Activated naive CD4-positive, alpha-beta T cell treated with anti-CD3 and anti-CD28 coated beads, Interleukin-2, amount 50 U/mL, for 72 hours (primary cell): ENCODE measurements around the gene CFAP299. TPM values are rescaled to one million over a fixed set of nuclear protein-coding genes. Genes with fewer than 3 reads are reported as not detected.
"Not testable (repeated sequence)": the region's sequence is repeated elsewhere in the genome, so short reads cannot be mapped to it uniquely, and the experiment has no call there.

ENCODE experiments used
- ATAC-seq, 2 donors: fragments of 150-1000 bp; cut with Tn5 transposase; 2 replicates each; pipeline ENCODE4 v1.10.0; 2021; ENCODE audit warnings: mild to moderate bottlenecking in 2 of 2, moderate library complexity in 2 of 2
- DNase-seq, 2 donors: peaks; one replicate each; pipeline ENCODE4 v3.0.0; 2021 to 2022; ENCODE audit warnings: low spot score in 2 of 2
- H3K27ac Mint-ChIP-seq, 2 donors: one replicate each; pipeline ENCODE4 v1.8.0; 2022; ENCODE audit warnings: mild to moderate bottlenecking in 2 of 2, mixed read lengths in 2 of 2
- H3K36me3 Mint-ChIP-seq, 2 donors: one replicate each; pipeline ENCODE4 v1.8.0; 2022; ENCODE audit warnings: mixed read lengths in 2 of 2
- H3K9me3 Mint-ChIP-seq, 2 donors: one replicate each; pipeline ENCODE4 v1.8.0; 2022; ENCODE audit warnings: mixed read lengths in 2 of 2
- total RNA-seq, 2 donors: library from RNA; stranded (reverse); gene quantifications; one replicate each; pipeline ENCODE4 v1.2.3, GENCODE V29; 2022

Gene CFAP299
- total RNA-seq, 2 donors from 2014 or later = not detected

DNA sequence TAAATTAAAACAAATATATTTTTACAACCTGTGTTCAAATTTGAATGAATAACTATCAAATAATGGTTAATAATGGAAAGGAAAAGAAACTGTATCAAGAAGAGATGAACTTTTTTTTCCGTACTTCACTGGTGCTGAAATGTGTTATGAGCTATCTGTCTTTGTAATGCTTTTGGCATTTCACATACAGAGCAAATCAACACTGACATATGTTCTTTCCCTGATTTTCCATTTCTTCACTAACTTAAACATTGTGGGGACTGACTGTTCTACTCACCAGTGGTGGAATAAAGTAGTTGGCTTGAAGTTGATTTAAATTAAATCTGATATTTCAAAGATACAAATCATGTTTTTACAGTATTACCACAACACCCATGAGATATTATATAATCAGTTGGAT lies 390.9 kb downstream of the CFAP299 start:
- no peak overlapping the region for H3K27ac Mint-ChIP-seq
- ATAC-seq (no peak), DNase-seq (no peak)
- peaks cover 1 to 2% of the 10 kb centered on the region in 2 donors for H3K36me3 Mint-ChIP-seq
- H3K9me3 Mint-ChIP-seq = peaks cover 2 to 9% of the 10 kb centered on the region in 2 donors

DNA sequence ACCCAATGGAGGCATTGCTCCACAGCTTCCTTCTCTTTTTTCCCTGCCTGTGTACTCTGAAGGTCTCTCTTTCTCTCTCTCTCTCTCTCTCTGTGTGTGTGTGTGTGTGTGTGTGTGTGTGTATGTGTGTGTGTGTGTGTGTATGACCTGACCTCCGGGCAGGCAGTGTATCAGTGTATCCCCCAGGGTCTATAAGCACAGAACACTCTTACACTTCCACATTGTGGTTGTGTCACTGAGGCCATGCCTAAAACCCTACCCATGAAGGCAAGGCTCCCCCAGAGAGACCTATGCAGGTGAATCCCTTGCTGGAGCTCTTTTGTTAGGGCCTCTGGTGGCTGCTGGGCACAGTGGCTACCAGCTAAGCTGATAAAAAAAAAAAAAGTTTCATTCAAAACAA lies 394.6 kb downstream of the CFAP299 start:
- peaks cover 4 to 10% of the 10 kb centered on the region in 2 donors for H3K9me3 Mint-ChIP-seq
- H3K36me3 Mint-ChIP-seq = peaks cover 0 to 5% of the 10 kb centered on the region in 2 donors
- ATAC-seq (no peak), DNase-seq (no peak)
- no peak overlapping the region for H3K27ac Mint-ChIP-seq

DNA sequence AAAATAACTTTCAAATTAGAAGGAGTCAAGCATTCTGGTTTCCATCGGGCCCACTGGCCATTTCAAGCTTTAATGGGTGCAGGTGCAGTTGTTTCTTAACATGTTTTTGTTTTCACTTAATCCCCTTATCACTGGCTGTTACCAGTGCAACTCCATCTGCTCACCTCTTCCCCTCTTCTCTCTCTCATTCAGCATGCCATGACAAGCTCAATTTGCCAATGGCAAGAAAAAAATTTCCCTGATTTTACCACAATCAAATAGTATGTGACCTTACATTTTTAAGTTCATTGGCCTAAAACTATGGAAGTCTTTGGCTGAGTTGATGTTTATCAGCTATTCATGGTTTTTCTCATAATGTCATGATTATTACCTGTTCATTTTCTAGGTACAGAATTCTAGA lies 395.9 kb downstream of the CFAP299 start:
- Mint-ChIP-seq H3K27ac (no peak overlapping the region), H3K9me3 (peaks cover 4 to 10% of the 10 kb centered on the region in 2 donors), H3K36me3 (peaks cover 0 to 5% of the 10 kb centered on the region in 2 donors)
- DNase-seq (no peak), ATAC-seq (no peak)

DNA sequence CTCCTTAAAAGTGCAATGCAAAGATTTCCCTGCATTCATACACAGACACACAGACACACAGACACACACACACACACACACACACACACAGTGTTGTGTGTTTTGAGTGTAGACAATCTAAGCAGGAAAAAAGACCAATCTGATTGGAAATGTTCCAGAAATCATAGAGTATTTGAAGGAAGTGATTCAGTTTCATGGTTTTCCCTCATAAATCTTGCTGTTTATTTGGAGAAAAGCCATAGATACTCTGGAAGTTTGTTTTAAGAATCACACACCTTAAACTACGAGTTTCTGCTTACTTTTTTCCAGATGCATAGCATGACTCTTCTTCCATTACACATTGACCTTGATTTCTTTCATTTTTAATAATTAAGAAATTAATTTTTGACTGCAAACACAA lies 396.5 kb downstream of the CFAP299 start:
- ATAC-seq (no peak), DNase-seq (no peak)
- peaks cover 0 to 5% of the 10 kb centered on the region in 2 donors for H3K36me3 Mint-ChIP-seq
- no peak overlapping the region for H3K27ac Mint-ChIP-seq
- peaks cover 4 to 10% of the 10 kb centered on the region in 2 donors for H3K9me3 Mint-ChIP-seq

DNA sequence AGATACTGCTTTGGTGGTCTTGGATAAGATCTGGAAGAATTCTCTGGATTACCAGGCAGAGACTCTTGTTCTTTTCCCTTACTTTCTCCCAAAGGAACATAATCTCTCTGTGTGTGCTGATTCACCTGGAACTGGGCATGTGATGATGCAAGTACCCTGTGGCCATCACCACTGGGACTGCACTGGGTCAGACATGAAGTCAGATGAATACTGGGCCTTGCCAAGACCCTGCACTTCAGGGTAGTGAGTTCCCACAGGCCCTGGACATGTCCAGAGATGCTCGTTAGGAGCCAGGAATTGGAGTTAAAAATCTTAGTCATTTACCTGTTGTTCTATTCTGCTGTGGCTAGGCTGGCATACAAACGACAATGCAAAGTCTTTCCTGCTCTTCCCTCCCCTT lies 404.8 kb downstream of the CFAP299 start:
- ATAC-seq = no peak
- peaks cover 20 to 27% of the 10 kb centered on the region in 2 donors for H3K9me3 Mint-ChIP-seq
- no peak for DNase-seq
- peaks cover 22 to 33% of the 10 kb centered on the region in 2 donors for H3K36me3 Mint-ChIP-seq
- H3K27ac Mint-ChIP-seq = no peak overlapping the region

DNA sequence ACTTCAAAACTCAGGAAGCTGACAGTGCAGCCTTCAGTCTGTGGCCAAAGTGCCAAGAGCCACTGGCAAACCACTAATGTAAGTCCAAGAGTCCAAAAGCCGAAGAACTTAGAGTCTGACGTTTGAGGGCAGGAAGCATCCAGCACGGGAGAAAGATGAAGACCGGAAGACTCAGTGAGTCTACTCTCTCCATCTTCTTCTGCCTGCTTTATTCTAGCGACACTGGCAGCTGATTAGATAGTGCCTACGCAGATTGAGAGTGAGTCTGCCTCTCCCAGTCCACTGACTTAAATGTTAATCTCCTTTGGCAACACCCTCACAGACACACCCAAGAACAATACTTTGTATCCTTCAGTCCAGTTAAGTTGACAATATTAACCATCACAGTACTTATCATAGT lies 414.0 kb downstream of the CFAP299 start:
- H3K27ac Mint-ChIP-seq = not testable (repeated sequence)

DNA sequence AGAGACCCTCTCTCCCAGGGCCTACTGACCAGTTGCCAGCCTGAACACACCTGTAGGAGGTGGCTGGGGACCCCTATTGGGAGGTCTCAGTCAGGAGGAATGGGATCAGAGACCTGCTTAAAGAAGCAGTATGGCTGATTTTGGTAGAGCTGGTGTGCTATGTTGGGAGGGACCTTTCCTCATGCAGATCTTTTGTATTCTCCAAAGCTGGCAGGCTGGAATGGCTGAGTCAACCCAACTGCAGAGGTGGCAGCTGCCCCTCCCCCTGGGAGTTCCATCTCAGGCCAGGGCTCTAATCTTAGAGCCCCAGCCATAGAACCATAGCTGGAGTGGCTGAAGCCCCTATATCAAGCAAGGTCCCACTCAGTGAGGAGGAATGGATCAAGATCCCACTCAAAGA lies 415.7 kb downstream of the CFAP299 start:
- Mint-ChIP-seq H3K27ac (no peak overlapping the region), H3K9me3 (peaks cover 0 to 4% of the 10 kb centered on the region in 2 donors), H3K36me3 (no peaks in the 10 kb centered on the region)
- ATAC-seq = no peak
- DNase-seq = no peak

More for the DNA sequence above, 414.0 kb downstream of the CFAP299 start:
- ATAC-seq, H3K36me3 Mint-ChIP-seq, H3K9me3 Mint-ChIP-seq, DNase-seq: not testable (repeated sequence)

DNA sequence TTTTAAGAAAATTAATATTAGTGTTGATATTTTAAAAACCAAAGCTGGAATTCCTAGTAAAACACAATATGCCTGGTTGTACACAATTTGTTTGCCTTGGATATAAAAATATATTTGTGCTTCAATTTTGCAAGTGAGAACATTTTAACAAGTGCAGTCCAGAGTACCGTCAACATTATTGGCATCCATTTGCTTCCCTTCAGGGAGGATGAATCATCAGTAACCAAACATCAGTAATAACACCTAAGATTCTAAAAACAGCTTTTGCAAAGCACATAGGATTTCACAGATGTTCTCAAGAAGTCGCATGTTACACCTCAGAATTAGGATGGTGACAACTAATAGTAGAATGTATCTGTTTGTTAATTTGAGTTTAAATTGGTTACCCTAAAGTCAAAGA lies 432.4 kb downstream of the CFAP299 start:
- Mint-ChIP-seq H3K9me3 (peaks cover 0 to 4% of the 10 kb centered on the region in 2 donors), H3K27ac (no peak overlapping the region), H3K36me3 (peaks cover 0 to 5% of the 10 kb centered on the region in 2 donors)
- ATAC-seq (no peak), DNase-seq (no peak)

DNA sequence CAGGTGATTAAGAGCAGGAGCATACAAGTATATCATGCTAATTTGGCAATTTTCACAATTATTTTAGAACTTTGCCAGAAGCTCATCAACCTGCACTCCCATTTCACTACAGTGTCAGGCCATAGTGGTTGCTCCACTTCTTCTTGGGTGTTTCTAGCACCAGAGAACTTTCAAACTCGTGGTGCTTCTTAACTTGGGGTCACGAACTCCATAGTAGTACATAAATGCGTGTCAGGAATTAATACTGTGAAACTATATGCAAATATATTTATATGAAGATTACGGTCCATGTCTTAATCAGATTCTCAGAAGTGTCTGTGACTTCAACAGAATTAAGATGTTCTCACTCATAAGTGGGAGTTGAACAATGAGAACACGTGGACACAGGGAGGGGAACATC lies 440.6 kb downstream of the CFAP299 start:
- no peak overlapping the region for H3K27ac Mint-ChIP-seq
- H3K36me3 Mint-ChIP-seq = no peaks in the 10 kb centered on the region
- ATAC-seq (no peak), DNase-seq (no peak)
- no peaks in the 10 kb centered on the region for H3K9me3 Mint-ChIP-seq

DNA sequence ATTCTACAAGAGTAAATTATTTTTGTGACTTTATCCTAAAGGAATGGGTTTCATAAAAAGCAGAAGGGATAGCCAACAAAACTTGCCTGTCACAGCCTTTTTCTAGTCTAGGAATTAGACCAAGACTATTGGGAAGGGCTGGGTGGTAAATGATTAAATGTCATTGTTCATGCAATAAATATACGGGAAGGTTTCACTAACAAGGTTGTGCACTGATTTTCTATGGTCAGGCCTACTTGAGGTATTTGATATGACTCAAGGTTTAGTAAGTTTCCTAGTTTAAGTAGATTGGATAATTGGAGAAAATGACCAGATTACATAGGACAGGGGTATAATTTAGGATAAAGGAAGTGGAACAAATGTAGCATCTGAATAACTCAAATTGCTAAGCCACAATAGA lies 445.9 kb downstream of the CFAP299 start:
- DNase-seq = no peak
- no peak for ATAC-seq
- Mint-ChIP-seq H3K27ac (no peak overlapping the region), H3K36me3 (no peaks in the 10 kb centered on the region), H3K9me3 (no peaks in the 10 kb centered on the region)

DNA sequence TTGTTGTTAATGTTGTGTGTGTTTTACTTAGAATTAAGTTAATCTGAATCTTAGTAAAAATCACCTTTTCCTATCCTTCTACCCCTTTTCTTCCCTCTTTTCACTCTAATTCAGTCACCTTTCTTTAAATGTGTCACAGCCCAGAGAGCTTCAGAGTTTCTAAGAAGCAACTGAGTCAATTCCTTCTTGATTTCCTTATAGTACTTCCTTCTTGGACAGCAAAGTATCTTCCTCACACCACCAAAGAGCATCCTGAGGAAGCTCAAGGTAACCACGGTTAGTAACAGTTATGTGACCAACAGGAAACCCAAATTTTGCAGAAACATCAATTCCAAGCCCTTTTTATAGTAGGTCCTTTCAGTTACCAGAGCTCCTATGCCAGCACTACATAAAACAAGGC lies 451.8 kb downstream of the CFAP299 start:
- peak; percentile 11 to 35 for ATAC-seq
- Mint-ChIP-seq H3K36me3 (no peaks in the 10 kb centered on the region), H3K9me3 (no peaks in the 10 kb centered on the region), H3K27ac (no peak overlapping the region)
- DNase-seq = no peak

DNA sequence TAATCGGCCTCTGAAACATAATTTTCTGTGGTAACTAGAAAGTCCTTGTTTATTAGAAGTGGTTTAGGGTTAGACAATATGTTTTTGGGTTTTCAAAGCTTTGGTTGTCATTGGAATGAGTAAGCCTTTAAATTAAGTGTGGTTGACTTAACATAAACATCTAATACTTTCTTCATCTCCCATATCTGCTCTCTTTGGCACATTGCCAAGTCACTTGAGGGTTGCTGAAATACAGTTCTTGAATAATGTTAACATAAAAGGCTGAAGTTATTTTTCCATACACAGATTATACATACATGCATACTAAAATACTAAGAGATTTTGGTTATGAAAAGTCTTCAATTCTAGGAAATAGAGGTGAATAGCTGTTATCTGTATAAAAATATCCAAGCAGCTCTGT lies 453.3 kb downstream of the CFAP299 start:
- H3K36me3 Mint-ChIP-seq = no peaks in the 10 kb centered on the region
- H3K27ac Mint-ChIP-seq = no peak overlapping the region
- H3K9me3 Mint-ChIP-seq = no peaks in the 10 kb centered on the region
- no peak for DNase-seq
- ATAC-seq = no peak

DNA sequence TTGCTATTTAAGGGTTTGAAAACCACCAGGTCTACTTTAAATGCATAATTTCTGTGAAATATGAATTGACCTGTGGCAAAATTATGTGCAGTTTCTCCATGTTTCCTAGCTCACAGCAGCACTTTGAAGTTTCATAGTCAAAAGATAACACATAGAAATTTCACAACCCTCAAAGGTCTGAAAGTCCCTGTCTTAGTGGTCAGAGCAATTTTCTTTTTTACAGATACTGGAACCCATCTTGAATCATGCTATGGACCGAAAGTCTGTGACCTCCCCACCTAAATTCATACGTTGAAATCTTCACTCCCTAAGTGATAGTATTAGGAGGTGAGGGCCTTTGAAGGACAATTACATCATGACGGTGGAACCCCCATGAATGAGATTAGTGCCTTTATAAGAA lies 454.6 kb downstream of the CFAP299 start:
- no peak for ATAC-seq
- Mint-ChIP-seq H3K27ac (no peak overlapping the region), H3K9me3 (peaks cover 0 to 5% of the 10 kb centered on the region in 2 donors), H3K36me3 (peaks cover 0 to 6% of the 10 kb centered on the region in 2 donors)
- DNase-seq = no peak

DNA sequence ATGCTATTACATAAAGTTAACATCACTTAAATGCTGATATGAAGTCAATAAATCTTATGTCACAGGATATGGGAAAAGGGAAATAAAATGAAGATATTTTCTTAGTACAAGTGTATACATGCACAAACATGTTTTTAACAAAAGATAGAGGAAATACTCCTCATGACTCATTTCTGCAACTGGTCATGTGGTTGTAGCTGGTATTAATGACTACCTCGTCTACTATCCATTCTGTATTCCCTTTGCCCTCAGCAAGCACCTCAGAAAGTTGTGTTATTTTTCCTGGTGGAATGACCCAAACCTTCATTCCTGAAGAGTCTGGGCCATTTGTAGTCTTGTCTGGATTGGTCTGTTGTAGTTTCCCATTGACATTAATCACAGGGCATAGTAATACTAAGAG lies 458.1 kb downstream of the CFAP299 start:
- not testable (repeated sequence) for ATAC-seq, DNase-seq, H3K27ac Mint-ChIP-seq
- Mint-ChIP-seq H3K9me3 (peaks cover 14 to 21% of the 10 kb centered on the region in 2 donors), H3K36me3 (peaks cover 8 to 25% of the 10 kb centered on the region in 2 donors)

DNA sequence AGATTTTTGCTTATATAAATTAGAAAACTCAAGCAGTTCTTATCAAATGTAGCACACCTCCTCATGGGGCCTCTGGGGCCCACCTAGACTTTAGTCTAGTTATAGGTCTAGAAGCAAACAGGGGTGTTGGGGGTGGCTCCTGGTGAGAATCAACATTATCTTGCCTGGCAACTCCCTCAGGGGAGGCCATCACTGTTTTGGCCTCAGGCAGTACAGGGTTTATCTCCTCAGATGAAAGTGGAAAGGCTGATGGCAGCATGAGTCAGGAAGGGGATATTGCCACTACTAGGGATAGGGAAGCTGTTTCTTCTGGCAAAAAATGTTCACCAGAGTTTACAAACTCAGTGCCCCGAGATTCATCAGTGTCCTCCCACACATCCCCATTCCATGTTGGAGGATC lies 462.6 kb downstream of the CFAP299 start:
- Mint-ChIP-seq H3K27ac (no peak overlapping the region), H3K9me3 (peaks cover 16 to 22% of the 10 kb centered on the region in 2 donors), H3K36me3 (peaks cover 8 to 26% of the 10 kb centered on the region in 2 donors)
- ATAC-seq = peak; percentile 63 to 75
- no peak for DNase-seq

DNA sequence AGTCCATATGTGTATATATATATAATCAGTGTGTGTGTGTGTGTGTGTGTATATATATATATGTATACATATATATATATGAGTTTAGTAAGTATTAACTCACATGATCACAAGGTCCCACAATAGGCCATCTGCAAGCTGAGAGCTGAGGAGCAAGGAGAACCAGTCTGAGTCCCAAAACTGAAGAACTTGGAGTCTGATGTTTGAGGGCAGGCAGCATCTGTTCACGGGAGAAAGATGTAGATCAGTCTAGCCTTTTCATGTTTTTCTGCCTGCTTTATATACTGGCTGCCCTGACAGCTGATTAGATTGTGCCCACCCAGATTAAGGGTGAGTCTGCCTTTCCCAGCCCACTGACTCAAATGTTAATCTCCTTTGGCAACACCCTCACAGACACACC lies 465.2 kb downstream of the CFAP299 start:
- Mint-ChIP-seq H3K36me3 (peaks cover 8 to 16% of the 10 kb centered on the region in 2 donors), H3K9me3 (peaks cover 16% of the 10 kb centered on the region in 2 donors)
- ATAC-seq = peak; percentile 62 to 63
- not testable (repeated sequence) for DNase-seq, H3K27ac Mint-ChIP-seq

DNA sequence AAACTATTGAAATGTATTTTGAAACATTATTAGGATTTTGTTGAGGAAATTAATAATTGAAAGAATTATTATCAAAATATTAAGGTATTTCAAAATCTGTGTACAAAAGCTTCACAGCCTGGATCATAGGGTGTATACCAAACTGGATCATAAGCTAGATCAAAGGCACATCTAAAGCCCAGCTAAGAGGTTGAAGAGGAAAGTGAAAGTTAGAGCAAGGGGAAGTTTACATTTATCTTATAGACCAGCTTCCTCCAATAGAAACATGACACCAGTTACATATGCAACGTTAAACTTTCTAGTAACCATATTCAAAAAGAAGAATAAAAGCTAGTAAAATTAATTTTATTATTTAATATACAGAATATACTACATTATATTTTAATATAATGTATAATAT lies 467.8 kb downstream of the CFAP299 start:
- H3K36me3 Mint-ChIP-seq = peaks cover 0 to 4% of the 10 kb centered on the region in 2 donors
- H3K9me3 Mint-ChIP-seq = peaks cover 5% of the 10 kb centered on the region in 2 donors
- ATAC-seq (no peak), DNase-seq (no peak)
- H3K27ac Mint-ChIP-seq = no peak overlapping the region

DNA sequence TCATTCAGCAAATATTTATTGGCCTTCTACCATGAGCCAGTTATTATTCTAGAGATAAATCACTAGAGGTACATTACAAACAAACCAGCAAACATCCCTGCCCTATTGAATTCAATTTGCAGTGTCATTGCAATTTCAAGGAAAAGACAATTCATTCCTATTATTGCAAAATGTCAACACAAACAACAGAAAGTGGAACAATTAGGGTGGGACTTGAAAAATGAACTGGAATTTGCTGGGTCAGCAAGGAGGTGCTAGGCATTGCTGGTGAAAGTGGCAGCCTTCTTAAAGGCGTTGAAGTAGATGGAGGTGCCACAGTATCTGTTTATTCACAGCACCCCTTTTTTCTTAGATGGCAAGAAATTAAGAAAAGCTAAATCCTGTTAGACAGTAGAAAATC lies 470.9 kb downstream of the CFAP299 start:
- Mint-ChIP-seq H3K9me3 (no peaks in the 10 kb centered on the region), H3K36me3 (no peaks in the 10 kb centered on the region), H3K27ac (no peak overlapping the region)
- DNase-seq = no peak
- ATAC-seq = no peak
